Vagina (tissue), 2 donors: Measurements from ENCODE around the gene NT5E. TPM values are rescaled to one million over a fixed set of nuclear protein-coding genes. Genes with fewer than 3 reads are reported as not detected.

Source experiments
- DNase-seq, 2 donors: peaks; one replicate each; pipeline ENCODE4 v3.0.0-alpha.2; 2017; ENCODE audit errors: extremely low spot score in 2 of 2
- H3K27ac ChIP-seq: fragments of 200-600 bp; sonication (generic); one replicate; pipeline ENCODE4 v1.5.1; 2019
- H3K27me3 ChIP-seq: fragments of 200-600 bp; sonication (generic); one replicate; pipeline ENCODE4 v1.5.1; 2019
- H3K36me3 ChIP-seq, 2 donors: fragments of 200-600 bp; sonication (generic); one replicate each; pipeline ENCODE4 v1.5.1; 2017 to 2019
- H3K4me1 ChIP-seq: fragments of 200-600 bp; sonication (generic); one replicate; pipeline ENCODE4 v1.5.1; 2019
- H3K4me3 ChIP-seq, 2 donors: fragments of 200-600 bp; sonication (generic); 1 replicate in 1 of 2; 2 replicates in 1 of 2; pipeline ENCODE4 v1.5.1; 2016 to 2019
- H3K9me3 ChIP-seq: fragments of 200-600 bp; sonication (generic); one replicate; pipeline ENCODE4 v1.5.1; 2019
- CTCF ChIP-seq, 3 experiments: fragments of 450-650 bp in 2 of 3; fragments of 200-600 bp in 1 of 3; sonication (generic) in 1 of 3; IDR thresholded peaks; one replicate each; pipeline ENCODE4 v1.5.1; 2017 to 2019; ENCODE audit warnings: antibody characterized with exemption in 3 of 3, mild to moderate bottlenecking in 2 of 3, moderate library complexity in 2 of 3
- POLR2A ChIP-seq, 2 donors: fragments of 450-650 bp; IDR thresholded peaks; one replicate each; pipeline ENCODE4 v1.6.1; 2017; ENCODE audit warnings: antibody characterized with exemption in 2 of 2, mild to moderate bottlenecking in 2 of 2, moderate library complexity in 2 of 2
- POLR2AphosphoS5 ChIP-seq, 2 donors: sonication (generic); formaldehyde crosslinking; IDR thresholded peaks; one replicate each; pipeline ENCODE4 v1.9.0; 2017; ENCODE audit warnings: antibody characterized with exemption in 2 of 2, mild to moderate bottlenecking in 2 of 2, low read depth in 1 of 2; ENCODE audit not compliant: insufficient read depth in 1 of 2
- intact Hi-C: fragments of 100-400 bp; cut with DNase I; formaldehyde crosslinking; loops from one replicate; pipeline ENCODE4 v1.15.1; 2023
- total RNA-seq: library from RNA; depleted of rRNA; stranded (reverse); fragments of >200 nt; gene quantifications from one replicate; pipeline ENCODE4 v1.2.3, GENCODE V29; 2016

The NT5E gene
- total RNA-seq, 1 donor from 2014 or later: 87.2 TPM

- DNase-seq: no peak
- Histone ChIP-seq H3K36me3 (no peaks in the 10 kb centered on the region), H3K4me1 (peaks cover 41% of the 10 kb centered on the region), H3K9me3 (no peaks in the 10 kb centered on the region), H3K27me3 (no peaks in the 10 kb centered on the region), H3K27ac (peak overlapping the region; percentile 58), H3K4me3 (no peak overlapping the region)
- no peak for TF ChIP-seq POLR2AphosphoS5 (IDR thresholded peaks at IDR 0.05; ENCODE audit: insufficient read depth in 1 of 2, low read depth in 1 of 2)
- no peak for TF ChIP-seq POLR2A (IDR thresholded peaks at IDR 0.05)
- no peak for TF ChIP-seq CTCF (IDR thresholded peaks at IDR 0.05)
- intact Hi-C loops: no loop called here
Measured at GRCh38 chr6:85405853-85406198, 44.1 kb upstream of the NT5E start.

- no peaks in the 10 kb centered on the region for H3K9me3 ChIP-seq
- TF ChIP-seq POLR2A (IDR thresholded peaks at IDR 0.05) (no peak), CTCF (IDR thresholded peaks at IDR 0.05) (no peak), POLR2AphosphoS5 (IDR thresholded peaks at IDR 0.05; ENCODE audit: insufficient read depth in 1 of 2, low read depth in 1 of 2) (no peak)
- no peaks in the 10 kb centered on the region for H3K27me3 ChIP-seq
- no peak overlapping the region for H3K27ac ChIP-seq
- H3K4me3 ChIP-seq: no peak overlapping the region
- no peaks in the 10 kb centered on the region for H3K36me3 ChIP-seq
- DNase-seq: no peak
- intact Hi-C loops: no loop called here
- peaks cover 37% of the 10 kb centered on the region for H3K4me1 ChIP-seq
Measured at GRCh38 chr6:85406641-85407075, 43.2 kb upstream of the NT5E start.

DNA sequence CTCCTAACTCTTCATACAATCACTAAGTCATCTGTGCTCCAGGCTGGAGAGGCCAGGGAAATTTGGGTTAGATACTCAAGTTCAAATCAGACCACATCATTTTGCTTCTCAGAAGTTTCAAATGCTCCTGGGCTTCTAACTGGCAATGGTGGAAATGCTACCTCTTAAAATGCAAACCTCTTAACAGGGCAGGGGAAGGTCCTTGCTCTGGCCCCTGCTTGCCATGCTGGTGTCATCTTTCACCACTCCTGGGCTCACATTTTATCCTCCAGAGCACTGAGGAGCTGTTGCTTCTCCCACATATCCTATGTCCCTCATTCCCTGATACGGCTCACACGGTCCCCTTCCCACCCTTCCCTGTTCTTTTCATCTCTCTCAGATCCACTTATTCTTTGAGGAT is 41.8 kb upstream of the NT5E start:
- Histone ChIP-seq H3K27ac (no peak overlapping the region), H3K9me3 (no peaks in the 10 kb centered on the region), H3K4me3 (no peak overlapping the region), H3K27me3 (no peaks in the 10 kb centered on the region), H3K36me3 (no peaks in the 10 kb centered on the region), H3K4me1 (peaks cover 27% of the 10 kb centered on the region)
- intact Hi-C loops: no loop called here
- TF ChIP-seq POLR2A (IDR thresholded peaks at IDR 0.05) (no peak), POLR2AphosphoS5 (IDR thresholded peaks at IDR 0.05; ENCODE audit: insufficient read depth in 1 of 2, low read depth in 1 of 2) (no peak), CTCF (IDR thresholded peaks at IDR 0.05) (no peak)
- DNase-seq: no peak

GRCh38 chr6:85412911-85413430 is 36.9 kb upstream of the NT5E start:
- Histone ChIP-seq H3K27ac (no peak overlapping the region), H3K4me3 (no peak overlapping the region), H3K4me1 (peaks cover 11% of the 10 kb centered on the region), H3K9me3 (no peaks in the 10 kb centered on the region), H3K27me3 (no peaks in the 10 kb centered on the region), H3K36me3 (no peaks in the 10 kb centered on the region)
- TF ChIP-seq POLR2A (IDR thresholded peaks at IDR 0.05) (no peak), POLR2AphosphoS5 (IDR thresholded peaks at IDR 0.05; ENCODE audit: insufficient read depth in 1 of 2, low read depth in 1 of 2) (no peak), CTCF (IDR thresholded peaks at IDR 0.05) (no peak)
- DNase-seq: no peak
- intact Hi-C loops: loop anchor here (2.0 kb wide), 1 partner anchor 64 kb away; no protein-coding TSS in a partner anchor

- Histone ChIP-seq H3K36me3 (no peaks in the 10 kb centered on the region), H3K9me3 (no peaks in the 10 kb centered on the region), H3K4me3 (no peak overlapping the region), H3K4me1 (peaks cover 11% of the 10 kb centered on the region), H3K27me3 (no peaks in the 10 kb centered on the region), H3K27ac (peak overlapping the region; percentile 70)
- DNase-seq: no peak
- intact Hi-C loops: no loop called here
- TF ChIP-seq POLR2A (IDR thresholded peaks at IDR 0.05) (no peak), POLR2AphosphoS5 (IDR thresholded peaks at IDR 0.05; ENCODE audit: insufficient read depth in 1 of 2, low read depth in 1 of 2) (peak; percentile 36 to 55), CTCF (IDR thresholded peaks at IDR 0.05) (no peak)
Measured at GRCh38 chr6:85416049-85416448, 33.8 kb upstream of the NT5E start.
